HEK293 (cell line): Measurements from ENCODE around the gene BBC3.

Experiments used
- GLI2 ChIP-seq: fragments of 450-650 bp; formaldehyde crosslinking; IDR thresholded peaks from 2 replicates; pipeline ENCODE4; 2017; ENCODE audit warnings: missing biosample characterization, missing genetic modification characterization, low read depth, borderline replicate concordance
- HOXC10 ChIP-seq: sonication (generic); formaldehyde crosslinking; IDR thresholded peaks from 2 replicates; pipeline ENCODE4 v1.8.1; 2023; ENCODE audit warnings: mild to moderate bottlenecking, missing genetic modification reagents
- IKZF3 ChIP-seq: fragments of 450-650 bp; IDR thresholded peaks from 2 replicates; pipeline ENCODE4 v1.5.0; 2018; ENCODE audit warnings: missing biosample characterization, mild to moderate bottlenecking, missing genetic modification characterization, moderate library complexity
- KLF10 ChIP-seq: fragments of 450-650 bp; IDR thresholded peaks from 2 replicates; pipeline ENCODE4 v1.5.1; 2018; ENCODE audit warnings: missing biosample characterization, mild to moderate bottlenecking, missing genetic modification characterization
- MYNN ChIP-seq: fragments of 450-650 bp; formaldehyde crosslinking; IDR thresholded peaks from 2 replicates; pipeline ENCODE4 v1.5.1; 2016; ENCODE audit warnings: missing biosample characterization, missing genetic modification characterization, borderline replicate concordance
- RBAK ChIP-seq: fragments of 450-650 bp; formaldehyde crosslinking; IDR thresholded peaks from 2 replicates; pipeline ENCODE4 v1.5.1; 2016; ENCODE audit warnings: missing biosample characterization, missing genetic modification characterization
- SP2 ChIP-seq: fragments of 450-650 bp; formaldehyde crosslinking; IDR thresholded peaks from 2 replicates; pipeline ENCODE4 v1.5.1; 2016; ENCODE audit warnings: missing biosample characterization, missing genetic modification characterization
- ZBTB44 ChIP-seq: fragments of 450-650 bp; IDR thresholded peaks from 2 replicates; pipeline ENCODE4 v1.5.1; 2018; ENCODE audit warnings: missing biosample characterization, mild to moderate bottlenecking, missing genetic modification characterization
- ZBTB8A ChIP-seq: fragments of 450-650 bp; formaldehyde crosslinking; IDR thresholded peaks from 2 replicates; pipeline ENCODE4 v1.5.1; 2016; ENCODE audit warnings: missing biosample characterization, missing genetic modification characterization
- ZFP3 ChIP-seq: fragments of 450-650 bp; formaldehyde crosslinking; IDR thresholded peaks from 2 replicates; pipeline ENCODE4 v1.5.1; 2016; ENCODE audit warnings: low read depth, missing biosample characterization, missing genetic modification characterization
- ZNF121 ChIP-seq: fragments of 450-650 bp; formaldehyde crosslinking; IDR thresholded peaks from 2 replicates; pipeline ENCODE4 v1.5.1; 2016; ENCODE audit warnings: missing biosample characterization, missing genetic modification characterization
- ZNF223 ChIP-seq: fragments of 450-650 bp; formaldehyde crosslinking; IDR thresholded peaks from 2 replicates; pipeline ENCODE4 v1.5.1; 2016; ENCODE audit warnings: missing biosample characterization, missing genetic modification characterization
- ZNF280C ChIP-seq: fragments of 450-650 bp; formaldehyde crosslinking; IDR thresholded peaks from 2 replicates; pipeline ENCODE4 v1.5.1; 2016; ENCODE audit warnings: missing biosample characterization, missing genetic modification characterization
- ZNF302 ChIP-seq: fragments of 450-650 bp; formaldehyde crosslinking; IDR thresholded peaks from 2 replicates; pipeline ENCODE4 v1.5.1; 2016; ENCODE audit warnings: missing biosample characterization, missing genetic modification characterization, low read depth
- ZNF341 ChIP-seq: fragments of 450-650 bp; formaldehyde crosslinking; IDR thresholded peaks from 2 replicates; pipeline ENCODE4; 2016; ENCODE audit warnings: low read depth, missing biosample characterization, missing genetic modification characterization
- ZNF354C ChIP-seq: fragments of 450-650 bp; formaldehyde crosslinking; IDR thresholded peaks from 2 replicates; pipeline ENCODE4 v1.5.1; 2016; ENCODE audit warnings: missing biosample characterization, missing genetic modification characterization, low read depth, borderline replicate concordance
- ZNF426 ChIP-seq: fragments of 450-650 bp; formaldehyde crosslinking; IDR thresholded peaks from 2 replicates; pipeline ENCODE4 v1.5.1; 2017; ENCODE audit warnings: missing biosample characterization, missing genetic modification characterization, mild to moderate bottlenecking, inconsistent platforms, moderate library complexity
- ZNF529 ChIP-seq: fragments of 450-650 bp; formaldehyde crosslinking; IDR thresholded peaks from 2 replicates; pipeline ENCODE4 v1.5.1; 2017; ENCODE audit warnings: missing genetic modification characterization, missing biosample characterization; ENCODE audit not compliant: insufficient replicate concordance
- ZNF561 ChIP-seq: fragments of 450-650 bp; IDR thresholded peaks from 2 replicates; pipeline ENCODE4 v1.5.1; 2018; ENCODE audit warnings: missing biosample characterization, missing genetic modification characterization, borderline replicate concordance
- ZNF571 ChIP-seq: fragments of 450-650 bp; formaldehyde crosslinking; IDR thresholded peaks from 2 replicates; pipeline ENCODE4 v1.5.0; 2017; ENCODE audit warnings: missing biosample characterization, missing genetic modification characterization
- ZNF610 ChIP-seq: fragments of 450-650 bp; formaldehyde crosslinking; IDR thresholded peaks from 2 replicates; pipeline ENCODE4 v1.5.1; 2016; ENCODE audit warnings: missing biosample characterization, missing genetic modification characterization, borderline replicate concordance
- ZNF654 ChIP-seq: fragments of 450-650 bp; formaldehyde crosslinking; IDR thresholded peaks from 2 replicates; pipeline ENCODE4 v1.5.1; 2016; ENCODE audit warnings: low read depth, missing biosample characterization, missing genetic modification characterization
- ZNF701 ChIP-seq: fragments of 450-650 bp; formaldehyde crosslinking; IDR thresholded peaks from 2 replicates; pipeline ENCODE4 v1.5.1; 2016; ENCODE audit warnings: missing biosample characterization, missing genetic modification characterization
- ZNF776 ChIP-seq: fragments of 450-650 bp; formaldehyde crosslinking; IDR thresholded peaks from 2 replicates; pipeline ENCODE4 v1.5.0; 2017; ENCODE audit warnings: missing biosample characterization, missing genetic modification characterization, borderline replicate concordance
- ZNF791 ChIP-seq: fragments of 450-650 bp; formaldehyde crosslinking; IDR thresholded peaks from 2 replicates; pipeline ENCODE4 v1.5.1; 2016; ENCODE audit warnings: missing biosample characterization, missing genetic modification characterization
- TF ChIP-seq, protein P1 (sequence below): fragments of 450-650 bp; formaldehyde crosslinking; IDR thresholded peaks from 2 replicates; pipeline ENCODE4 v1.5.1; 2017; ENCODE audit warnings: missing biosample characterization, missing genetic modification characterization
- TF ChIP-seq, protein P2 (sequence below): fragments of 450-650 bp; formaldehyde crosslinking; IDR thresholded peaks from 2 replicates; pipeline ENCODE4 v1.5.1; 2016; ENCODE audit warnings: missing biosample characterization, missing genetic modification characterization
- TF ChIP-seq, protein P3 (sequence below): fragments of 450-650 bp; formaldehyde crosslinking; IDR thresholded peaks from 2 replicates; pipeline ENCODE4 v1.5.1; 2017; ENCODE audit warnings: missing biosample characterization, missing genetic modification characterization

Gene BBC3

GRCh38 chr19:47232422-47233211 is 1.6 kb upstream of the BBC3 start (continued):
- TF ChIP-seq ZNF426 (tag by site-specific recombination) (no peak), ZNF791 (tag by site-specific recombination) (no peak), MYNN (tag by site-specific recombination) (no peak), KLF10 (tag by site-specific recombination) (no peak), ZNF776 (no peak), ZNF121 (tag by site-specific recombination) (no peak), ZNF561 (no peak), ZNF571 (tag by site-specific recombination) (no peak), ZNF610 (no peak), ZNF701 (tag by site-specific recombination) (0 out of 2 replicates have a peak, but pooled peaks have one; percentile 54), ZNF354C (tag by site-specific recombination) (no peak), ZFP3 (no peak), ZNF280C (tag by site-specific recombination) (no peak), RBAK (no peak), GLI2 (tag by site-specific recombination) (no peak), ZBTB44 (tag by site-specific recombination) (no peak), ZNF341 (tag by site-specific recombination) (no peak), ZNF654 (tag by site-specific recombination) (no peak), HOXC10 (CRISPR knock-in tag) (no peak), ZNF223 (tag by site-specific recombination) (no peak), ZBTB8A (tag by site-specific recombination) (no peak), ZNF529 (tag by site-specific recombination) (no peak), IKZF3 (tag by site-specific recombination) (peak; percentile 11; the same call in 1 of the 2 replicates), ZNF302 (tag by site-specific recombination) (no peak), SP2 (peak; percentile 34)
- TF ChIP-seq, protein P1, sequence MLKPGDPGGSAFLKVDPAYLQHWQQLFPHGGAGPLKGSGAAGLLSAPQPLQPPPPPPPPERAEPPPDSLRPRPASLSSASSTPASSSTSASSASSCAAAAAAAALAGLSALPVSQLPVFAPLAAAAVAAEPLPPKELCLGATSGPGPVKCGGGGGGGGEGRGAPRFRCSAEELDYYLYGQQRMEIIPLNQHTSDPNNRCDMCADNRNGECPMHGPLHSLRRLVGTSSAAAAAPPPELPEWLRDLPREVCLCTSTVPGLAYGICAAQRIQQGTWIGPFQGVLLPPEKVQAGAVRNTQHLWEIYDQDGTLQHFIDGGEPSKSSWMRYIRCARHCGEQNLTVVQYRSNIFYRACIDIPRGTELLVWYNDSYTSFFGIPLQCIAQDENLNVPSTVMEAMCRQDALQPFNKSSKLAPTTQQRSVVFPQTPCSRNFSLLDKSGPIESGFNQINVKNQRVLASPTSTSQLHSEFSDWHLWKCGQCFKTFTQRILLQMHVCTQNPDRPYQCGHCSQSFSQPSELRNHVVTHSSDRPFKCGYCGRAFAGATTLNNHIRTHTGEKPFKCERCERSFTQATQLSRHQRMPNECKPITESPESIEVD (tag by site-specific recombination), result no peak
- TF ChIP-seq, protein P2, sequence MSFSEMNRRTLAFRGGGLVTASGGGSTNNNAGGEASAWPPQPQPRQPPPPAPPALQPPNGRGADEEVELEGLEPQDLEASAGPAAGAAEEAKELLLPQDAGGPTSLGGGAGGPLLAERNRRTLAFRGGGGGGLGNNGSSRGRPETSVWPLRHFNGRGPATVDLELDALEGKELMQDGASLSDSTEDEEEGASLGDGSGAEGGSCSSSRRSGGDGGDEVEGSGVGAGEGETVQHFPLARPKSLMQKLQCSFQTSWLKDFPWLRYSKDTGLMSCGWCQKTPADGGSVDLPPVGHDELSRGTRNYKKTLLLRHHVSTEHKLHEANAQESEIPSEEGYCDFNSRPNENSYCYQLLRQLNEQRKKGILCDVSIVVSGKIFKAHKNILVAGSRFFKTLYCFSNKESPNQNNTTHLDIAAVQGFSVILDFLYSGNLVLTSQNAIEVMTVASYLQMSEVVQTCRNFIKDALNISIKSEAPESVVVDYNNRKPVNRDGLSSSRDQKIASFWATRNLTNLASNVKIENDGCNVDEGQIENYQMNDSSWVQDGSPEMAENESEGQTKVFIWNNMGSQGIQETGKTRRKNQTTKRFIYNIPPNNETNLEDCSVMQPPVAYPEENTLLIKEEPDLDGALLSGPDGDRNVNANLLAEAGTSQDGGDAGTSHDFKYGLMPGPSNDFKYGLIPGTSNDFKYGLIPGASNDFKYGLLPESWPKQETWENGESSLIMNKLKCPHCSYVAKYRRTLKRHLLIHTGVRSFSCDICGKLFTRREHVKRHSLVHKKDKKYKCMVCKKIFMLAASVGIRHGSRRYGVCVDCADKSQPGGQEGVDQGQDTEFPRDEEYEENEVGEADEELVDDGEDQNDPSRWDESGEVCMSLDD, result peak; percentile 51; the same call in 1 of the 2 replicates
- TF ChIP-seq, protein P3, sequence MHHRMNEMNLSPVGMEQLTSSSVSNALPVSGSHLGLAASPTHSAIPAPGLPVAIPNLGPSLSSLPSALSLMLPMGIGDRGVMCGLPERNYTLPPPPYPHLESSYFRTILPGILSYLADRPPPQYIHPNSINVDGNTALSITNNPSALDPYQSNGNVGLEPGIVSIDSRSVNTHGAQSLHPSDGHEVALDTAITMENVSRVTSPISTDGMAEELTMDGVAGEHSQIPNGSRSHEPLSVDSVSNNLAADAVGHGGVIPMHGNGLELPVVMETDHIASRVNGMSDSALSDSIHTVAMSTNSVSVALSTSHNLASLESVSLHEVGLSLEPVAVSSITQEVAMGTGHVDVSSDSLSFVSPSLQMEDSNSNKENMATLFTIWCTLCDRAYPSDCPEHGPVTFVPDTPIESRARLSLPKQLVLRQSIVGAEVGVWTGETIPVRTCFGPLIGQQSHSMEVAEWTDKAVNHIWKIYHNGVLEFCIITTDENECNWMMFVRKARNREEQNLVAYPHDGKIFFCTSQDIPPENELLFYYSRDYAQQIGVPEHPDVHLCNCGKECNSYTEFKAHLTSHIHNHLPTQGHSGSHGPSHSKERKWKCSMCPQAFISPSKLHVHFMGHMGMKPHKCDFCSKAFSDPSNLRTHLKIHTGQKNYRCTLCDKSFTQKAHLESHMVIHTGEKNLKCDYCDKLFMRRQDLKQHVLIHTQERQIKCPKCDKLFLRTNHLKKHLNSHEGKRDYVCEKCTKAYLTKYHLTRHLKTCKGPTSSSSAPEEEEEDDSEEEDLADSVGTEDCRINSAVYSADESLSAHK (tag by site-specific recombination), result no peak
